ENCODE measurements around the gene HCK. TPM values are rescaled to one million over a fixed set of nuclear protein-coding genes. Genes with fewer than 3 reads are reported as not detected.

HCK gene
- total and polyA plus RNA-seq, 9 of the 15 experiments (the other 6 are each of a cell fraction or from before 2014, with no cell fraction given) = 0.09 to 0.51 (median 0.27) TPM; not detected in 6

DNA sequence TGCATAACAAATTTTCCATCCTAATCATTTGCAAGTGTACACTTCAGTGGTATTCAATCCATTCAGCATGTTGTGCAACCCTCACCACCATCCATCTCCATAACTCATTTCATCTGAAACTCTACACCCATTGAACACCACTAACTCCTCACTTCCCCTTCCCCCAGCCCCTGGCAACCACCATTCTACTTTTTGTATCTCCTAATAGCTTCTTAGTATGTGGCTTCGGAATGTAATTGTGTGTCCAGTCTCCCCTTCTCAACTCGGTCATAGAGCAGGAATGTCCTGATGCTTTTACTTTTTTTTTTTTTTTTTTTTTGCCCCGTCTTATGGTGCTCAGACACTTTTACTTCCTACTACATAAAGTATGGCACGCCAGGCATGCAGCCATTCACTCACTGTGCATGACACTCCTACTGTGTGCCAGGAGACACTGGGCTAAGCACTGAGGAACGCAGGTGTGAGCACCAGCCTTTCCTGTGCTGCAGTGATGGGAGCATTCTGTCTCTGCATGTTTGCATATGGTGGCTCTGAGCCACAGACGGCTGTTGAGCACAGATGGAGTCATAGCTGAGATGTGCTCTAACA, 15.3 kb downstream of the HCK start (continued):
- TF ChIP-seq, protein P1, sequence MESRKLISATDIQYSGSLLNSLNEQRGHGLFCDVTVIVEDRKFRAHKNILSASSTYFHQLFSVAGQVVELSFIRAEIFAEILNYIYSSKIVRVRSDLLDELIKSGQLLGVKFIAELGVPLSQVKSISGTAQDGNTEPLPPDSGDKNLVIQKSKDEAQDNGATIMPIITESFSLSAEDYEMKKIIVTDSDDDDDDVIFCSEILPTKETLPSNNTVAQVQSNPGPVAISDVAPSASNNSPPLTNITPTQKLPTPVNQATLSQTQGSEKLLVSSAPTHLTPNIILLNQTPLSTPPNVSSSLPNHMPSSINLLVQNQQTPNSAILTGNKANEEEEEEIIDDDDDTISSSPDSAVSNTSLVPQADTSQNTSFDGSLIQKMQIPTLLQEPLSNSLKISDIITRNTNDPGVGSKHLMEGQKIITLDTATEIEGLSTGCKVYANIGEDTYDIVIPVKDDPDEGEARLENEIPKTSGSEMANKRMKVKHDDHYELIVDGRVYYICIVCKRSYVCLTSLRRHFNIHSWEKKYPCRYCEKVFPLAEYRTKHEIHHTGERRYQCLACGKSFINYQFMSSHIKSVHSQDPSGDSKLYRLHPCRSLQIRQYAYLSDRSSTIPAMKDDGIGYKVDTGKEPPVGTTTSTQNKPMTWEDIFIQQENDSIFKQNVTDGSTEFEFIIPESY (CRISPR knock-in tag; IDR thresholded peaks at IDR 0.05) = no peak
- TF ChIP-seq ZNF124 (CRISPR knock-in tag; IDR thresholded peaks at IDR 0.05) (no peak), CEBPB (tag; IDR thresholded peaks at IDR 0.05) (peak; percentile 60; the same call in 1 of the 2 replicates), MCM7 (IDR thresholded peaks at IDR 0.05) (no peak), TFAM (CRISPR knock-in tag; conservative IDR thresholded peaks at IDR 0.05) (no peak)
- TF ChIP-seq, protein P2, sequence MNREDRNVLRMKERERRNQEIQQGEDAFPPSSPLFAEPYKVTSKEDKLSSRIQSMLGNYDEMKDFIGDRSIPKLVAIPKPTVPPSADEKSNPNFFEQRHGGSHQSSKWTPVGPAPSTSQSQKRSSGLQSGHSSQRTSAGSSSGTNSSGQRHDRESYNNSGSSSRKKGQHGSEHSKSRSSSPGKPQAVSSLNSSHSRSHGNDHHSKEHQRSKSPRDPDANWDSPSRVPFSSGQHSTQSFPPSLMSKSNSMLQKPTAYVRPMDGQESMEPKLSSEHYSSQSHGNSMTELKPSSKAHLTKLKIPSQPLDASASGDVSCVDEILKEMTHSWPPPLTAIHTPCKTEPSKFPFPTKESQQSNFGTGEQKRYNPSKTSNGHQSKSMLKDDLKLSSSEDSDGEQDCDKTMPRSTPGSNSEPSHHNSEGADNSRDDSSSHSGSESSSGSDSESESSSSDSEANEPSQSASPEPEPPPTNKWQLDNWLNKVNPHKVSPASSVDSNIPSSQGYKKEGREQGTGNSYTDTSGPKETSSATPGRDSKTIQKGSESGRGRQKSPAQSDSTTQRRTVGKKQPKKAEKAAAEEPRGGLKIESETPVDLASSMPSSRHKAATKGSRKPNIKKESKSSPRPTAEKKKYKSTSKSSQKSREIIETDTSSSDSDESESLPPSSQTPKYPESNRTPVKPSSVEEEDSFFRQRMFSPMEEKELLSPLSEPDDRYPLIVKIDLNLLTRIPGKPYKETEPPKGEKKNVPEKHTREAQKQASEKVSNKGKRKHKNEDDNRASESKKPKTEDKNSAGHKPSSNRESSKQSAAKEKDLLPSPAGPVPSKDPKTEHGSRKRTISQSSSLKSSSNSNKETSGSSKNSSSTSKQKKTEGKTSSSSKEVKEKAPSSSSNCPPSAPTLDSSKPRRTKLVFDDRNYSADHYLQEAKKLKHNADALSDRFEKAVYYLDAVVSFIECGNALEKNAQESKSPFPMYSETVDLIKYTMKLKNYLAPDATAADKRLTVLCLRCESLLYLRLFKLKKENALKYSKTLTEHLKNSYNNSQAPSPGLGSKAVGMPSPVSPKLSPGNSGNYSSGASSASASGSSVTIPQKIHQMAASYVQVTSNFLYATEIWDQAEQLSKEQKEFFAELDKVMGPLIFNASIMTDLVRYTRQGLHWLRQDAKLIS (CRISPR knock-in tag; IDR thresholded peaks at IDR 0.05) = no peak

All from K562 (cell line).